HG02885 (cell line): ENCODE results near the gene SPATC1L.

ENCODE experiments used
- ATAC-seq: cut with Tn5 transposase; IDR thresholded peaks from one replicate; pipeline ENCODE4 v1.9.1; 2021; ENCODE audit warnings: mild to moderate bottlenecking; ENCODE audit not compliant: unreplicated experiment, poor library complexity

Gene SPATC1L

DNA sequence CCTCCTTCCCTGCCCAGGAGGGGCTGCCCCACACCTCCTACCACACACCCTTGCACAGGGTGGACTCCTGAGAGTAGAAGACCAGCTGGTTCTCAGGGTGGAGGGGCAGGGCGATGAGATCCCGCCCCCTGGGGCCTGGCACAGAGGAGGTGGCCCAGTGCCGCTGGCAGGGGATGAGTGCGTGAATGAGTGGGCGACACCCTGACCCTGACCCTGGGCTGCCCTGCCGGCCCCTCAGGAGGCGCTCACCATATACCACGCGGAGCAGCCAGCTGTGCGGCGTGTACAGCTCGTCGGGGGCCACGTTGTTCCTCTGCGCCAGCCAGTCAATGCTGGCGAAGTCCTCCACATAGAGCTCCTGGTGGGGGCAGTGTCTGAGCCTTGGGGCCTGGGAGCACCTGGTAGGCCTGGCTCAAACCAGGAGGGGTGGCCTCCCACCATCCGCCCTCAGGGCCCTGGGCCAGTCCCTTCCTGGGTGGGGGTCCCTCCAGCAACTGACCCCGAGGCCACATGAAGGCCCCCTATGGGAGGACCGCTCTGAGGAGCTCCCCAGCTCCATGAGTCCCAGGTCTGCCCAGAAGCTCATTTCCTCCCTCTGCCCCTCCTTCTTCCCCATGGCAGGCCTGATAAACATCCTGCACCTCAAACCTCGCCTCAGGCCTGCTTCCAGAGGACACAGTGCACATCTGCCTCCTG is 31.3 kb upstream of the SPATC1L start:
- ATAC-seq, result no peak

DNA sequence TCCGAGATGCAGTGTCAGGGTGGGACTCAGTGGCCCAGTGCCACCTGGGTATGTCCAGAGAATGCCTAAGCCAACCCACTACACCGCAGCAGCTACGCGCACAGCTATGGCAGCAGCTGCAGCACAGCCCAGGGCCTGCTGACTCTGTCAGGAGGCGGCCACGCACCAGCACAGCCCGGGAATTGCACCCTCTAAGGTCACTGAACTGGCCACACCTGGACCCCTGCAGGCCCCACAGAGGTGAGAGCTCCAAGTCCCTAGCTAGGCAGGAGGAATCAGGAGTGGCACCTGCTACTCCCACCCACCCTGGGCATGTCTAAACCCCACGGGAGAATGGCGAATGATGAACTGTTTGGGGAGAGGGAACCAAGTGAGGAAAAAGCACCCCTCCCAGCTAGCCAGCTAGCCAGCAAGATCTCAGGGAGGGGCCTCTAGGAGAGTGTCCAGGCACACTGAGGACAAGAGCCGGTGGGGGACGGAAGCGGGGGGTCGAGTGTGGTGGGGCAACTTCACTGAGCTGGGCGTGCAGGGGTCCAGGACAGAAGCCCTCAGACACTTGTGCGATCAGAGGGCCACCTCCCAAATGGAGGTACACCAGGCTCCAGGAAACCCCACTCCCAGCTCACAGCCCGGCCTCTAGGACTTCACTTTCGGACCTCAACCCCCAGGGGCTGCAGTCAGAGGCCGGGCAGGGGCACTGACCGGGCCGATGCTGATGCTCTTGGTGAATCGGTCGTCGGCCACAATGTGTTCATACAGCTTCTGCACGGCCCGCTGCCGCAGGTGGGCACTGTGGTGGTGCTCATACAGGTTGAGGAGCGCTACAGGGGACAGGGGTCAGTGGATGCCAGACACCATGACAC is 30.4 kb upstream of the SPATC1L start:
- no peak for ATAC-seq

DNA sequence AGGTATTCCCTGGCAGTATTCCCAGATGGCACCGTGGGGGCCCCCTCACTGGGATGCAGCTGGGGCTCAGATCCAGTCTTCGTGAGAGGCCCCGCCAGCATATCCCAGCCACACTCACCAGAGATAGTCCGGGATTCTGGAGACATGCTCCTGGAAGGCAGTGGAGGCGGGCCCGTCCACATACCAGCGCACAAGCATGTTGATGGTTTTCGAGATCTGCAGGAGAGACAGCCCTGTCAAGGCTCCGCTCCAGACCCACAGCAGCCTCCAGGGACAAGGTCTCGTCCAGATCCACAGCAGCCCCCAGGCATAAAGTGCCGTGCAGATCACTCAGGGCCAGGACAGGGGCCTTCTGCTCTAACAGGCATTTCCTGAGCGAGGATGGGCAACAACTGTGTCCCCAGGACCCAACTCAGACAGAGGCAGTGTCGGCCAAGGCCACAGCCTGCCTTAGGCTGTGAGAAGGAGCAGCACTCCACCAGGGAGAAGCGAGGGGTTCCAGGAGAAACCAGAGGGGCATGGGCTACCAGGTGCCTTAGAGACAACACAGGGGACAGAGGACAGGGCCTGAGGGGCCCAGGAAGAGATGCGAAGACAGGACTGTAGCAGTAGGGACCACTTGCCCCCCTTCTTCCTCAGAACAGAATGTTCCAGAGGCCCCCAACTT is 29.5 kb upstream of the SPATC1L start:
- no peak for ATAC-seq

- ATAC-seq, result no peak
These were observed 28.6 kb upstream of the SPATC1L start for GRCh38 chr21:46212721-46213484.

DNA sequence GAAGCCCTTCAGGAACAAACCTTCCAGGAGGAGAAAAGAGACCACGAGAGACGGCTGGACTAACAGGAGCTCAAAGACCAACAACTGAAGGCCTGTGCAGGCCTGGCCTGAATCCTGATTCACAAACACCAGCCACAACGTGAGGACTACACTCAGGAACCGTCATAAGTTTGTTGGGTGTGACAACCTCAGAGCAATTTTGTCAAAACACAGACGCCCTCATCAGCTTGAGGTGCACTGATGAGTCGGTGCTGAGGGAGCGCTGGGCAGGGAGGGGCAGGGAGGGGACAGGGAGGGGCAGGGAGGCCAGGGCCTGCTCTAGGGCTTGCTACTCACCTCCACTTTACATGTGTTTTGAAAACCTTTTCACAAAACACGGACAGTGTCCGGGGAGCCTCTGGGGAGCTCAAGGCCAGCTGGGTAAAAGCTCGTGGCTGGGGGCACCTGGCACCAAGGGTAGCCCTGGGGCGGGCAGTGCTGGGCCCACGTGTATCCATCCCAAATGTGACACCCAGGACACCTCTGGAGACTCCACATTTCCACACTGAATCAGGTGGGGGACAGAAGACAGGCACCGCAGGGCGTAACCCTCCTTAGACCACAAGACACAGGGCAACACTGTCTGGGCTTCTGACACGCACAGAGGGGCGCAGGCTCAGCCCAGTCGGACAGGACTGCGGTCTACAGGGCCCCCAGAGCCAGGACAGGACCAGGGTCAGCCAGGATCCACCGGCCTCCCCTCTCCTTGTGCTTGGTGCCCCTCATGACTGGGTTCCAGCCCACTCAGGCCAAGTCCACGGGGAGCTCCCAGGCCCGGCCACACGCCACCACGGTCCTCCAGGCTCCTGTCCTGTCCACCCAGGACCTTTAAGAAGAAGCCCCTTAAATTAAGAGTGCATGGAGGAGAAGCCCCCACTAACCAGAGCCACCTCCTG is 27.8 kb upstream of the SPATC1L start:
- ATAC-seq, result no peak

- no peak for ATAC-seq
These were observed 27.1 kb upstream of the SPATC1L start for GRCh38 chr21:46211376-46211775.

DNA sequence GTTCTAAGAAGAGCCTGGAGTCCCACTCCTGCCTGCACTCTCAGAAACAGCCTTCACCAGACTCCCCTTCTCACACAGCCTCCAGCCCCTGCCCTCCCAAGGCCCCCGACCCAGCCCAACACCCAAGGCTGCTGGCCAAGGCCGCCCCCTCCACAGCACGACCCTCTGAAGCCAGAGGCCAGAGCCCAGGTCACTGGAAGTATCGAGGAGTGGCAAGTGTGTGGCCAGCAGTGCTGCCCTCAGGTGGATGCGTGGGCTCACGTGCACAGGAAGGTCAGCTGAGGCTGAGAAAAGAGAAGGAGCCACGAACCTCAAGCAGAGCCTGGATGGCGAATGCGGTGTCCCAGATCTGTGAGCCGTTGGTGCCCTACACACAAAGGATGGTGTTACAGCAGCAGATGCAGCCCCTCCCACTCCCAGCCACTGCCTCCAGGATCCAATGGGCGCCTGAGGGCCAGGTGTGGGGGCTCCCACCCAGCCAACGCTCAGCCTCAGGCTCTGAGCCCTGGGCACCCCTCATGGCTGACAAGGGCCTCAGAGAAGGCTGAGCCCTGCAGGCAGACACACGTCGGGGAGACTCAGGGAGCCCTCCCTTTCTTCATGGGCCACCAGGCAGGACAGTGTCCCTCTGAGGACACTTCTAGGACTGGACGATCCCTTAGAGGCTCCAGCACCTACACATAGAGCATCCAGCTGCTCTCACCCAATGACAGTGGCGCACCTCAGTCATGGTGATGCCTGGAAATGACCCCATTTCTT is 26.3 kb upstream of the SPATC1L start:
- ATAC-seq, result no peak

DNA sequence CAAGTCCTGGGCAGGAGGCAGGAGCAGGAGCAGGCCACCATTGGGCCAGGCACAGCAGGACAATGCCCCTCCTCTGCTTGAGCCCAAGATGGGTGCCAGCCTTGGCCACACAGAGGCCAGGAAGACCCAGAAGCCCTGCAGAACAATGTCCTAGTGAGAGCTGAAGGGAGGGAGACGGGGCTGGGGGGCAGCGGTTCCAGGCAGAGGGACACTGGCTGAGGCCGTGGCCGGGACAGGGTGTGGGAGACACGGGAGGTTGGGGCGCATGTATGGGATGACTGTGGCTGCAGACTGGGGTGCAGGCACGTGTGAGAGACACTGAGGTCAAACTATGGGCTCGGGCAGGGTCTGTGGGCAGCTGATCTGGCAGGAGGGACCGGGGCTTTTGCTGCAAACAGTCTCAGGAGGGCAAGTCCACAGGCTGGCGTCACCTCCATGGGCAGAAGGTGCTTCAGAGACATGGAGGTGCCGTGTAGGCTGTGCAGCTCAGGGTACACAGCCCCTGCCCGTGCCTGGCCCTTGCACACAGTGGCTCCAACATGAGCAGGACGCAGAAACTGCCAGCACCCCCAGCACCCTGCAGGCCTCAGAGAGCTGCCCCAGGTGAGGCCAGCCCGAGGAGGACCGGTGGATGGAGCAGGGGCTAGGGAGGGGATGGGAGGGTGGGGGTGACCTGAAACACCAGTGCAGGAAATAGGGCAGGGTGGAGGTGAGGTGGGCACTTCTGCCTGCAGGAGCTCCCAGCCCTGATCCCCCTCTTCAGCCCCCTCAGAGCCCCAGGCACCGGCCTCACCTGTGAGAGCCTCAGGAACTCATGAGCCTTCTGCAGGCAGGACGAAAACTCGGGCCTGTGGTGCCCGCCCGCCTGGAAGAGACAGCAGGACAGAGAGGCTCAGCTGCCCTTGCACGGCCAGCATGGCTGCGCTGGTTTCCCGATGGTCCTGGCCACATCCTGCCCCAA is 24.8 kb upstream of the SPATC1L start:
- ATAC-seq, result no peak

DNA sequence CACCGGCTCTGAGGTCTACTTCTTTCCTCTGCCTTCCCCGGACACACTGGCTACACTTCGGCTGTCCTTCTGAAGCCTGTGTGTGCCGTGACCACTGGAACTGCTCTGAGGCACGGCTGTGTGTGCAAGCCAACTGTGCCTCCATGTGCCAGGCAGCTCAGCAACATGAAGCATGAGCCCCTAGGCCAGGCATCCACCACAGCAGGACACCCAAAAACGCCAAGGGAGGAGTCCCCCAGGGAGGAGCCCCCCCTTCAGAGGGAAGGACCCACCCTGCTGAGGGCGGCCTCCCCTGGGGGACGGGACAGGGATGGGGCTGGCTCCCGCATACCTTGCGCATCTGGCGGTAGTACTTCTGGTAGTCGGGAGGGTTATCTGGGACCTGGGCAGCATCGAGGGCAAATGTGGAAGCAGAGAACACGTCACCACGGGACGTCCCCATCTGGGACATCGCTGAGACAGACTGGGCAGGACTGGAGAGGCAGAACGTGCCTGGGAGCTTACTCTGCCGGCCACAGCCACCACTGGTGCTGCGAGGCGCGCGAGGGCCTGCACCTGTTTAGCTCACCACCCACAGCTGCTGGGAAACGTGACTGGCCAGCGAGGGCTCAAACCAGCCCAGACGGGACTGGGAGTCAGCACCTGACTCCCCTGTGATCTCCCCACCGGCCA is 23.8 kb upstream of the SPATC1L start:
- no peak for ATAC-seq

DNA sequence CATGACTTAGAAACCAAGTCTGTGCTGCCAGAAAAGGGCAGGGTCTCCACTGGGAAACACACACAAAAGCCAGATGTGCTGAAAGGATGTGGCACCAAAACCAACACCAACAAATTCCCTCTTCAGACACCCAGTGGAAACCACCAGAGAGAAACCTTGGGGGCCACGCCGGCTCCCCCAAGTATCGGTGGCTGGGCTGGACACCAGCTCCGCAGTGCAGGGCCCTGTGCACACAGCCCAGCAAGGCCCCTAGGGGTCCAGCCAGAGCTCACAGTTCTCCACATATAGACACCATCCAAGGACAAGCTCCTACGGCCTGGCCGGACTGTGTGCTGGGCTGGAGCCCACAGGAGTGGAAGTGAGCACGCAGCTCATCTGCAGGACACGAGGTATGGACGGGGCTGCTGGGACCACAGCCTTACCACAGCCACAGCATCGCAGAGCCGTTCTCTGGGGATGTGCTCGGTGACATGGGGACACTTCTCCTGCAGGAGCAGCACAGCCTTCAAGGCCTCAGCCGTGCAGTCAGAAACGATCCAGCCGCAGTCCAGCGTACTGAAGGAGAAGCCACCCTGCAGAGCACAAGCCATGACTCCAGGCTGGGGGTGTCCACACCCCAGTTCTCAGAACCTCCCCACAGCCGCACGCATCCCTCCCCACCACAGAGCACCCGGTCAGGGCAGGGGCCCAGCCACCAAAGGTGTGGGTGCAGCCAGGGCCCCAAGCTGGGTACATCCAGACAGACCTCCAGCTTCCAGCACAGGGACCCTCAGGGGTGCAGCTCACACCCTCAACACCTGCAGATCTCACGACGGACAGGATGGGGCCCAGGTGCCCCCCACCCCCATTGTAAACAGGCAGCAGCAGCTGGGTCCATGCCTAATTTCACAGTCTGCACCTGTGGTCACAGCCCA is 23.0 kb upstream of the SPATC1L start:
- no peak for ATAC-seq

GRCh38 chr21:46206163-46207005 is 22.1 kb upstream of the SPATC1L start:
- ATAC-seq, result no peak

GRCh38 chr21:46205766-46206162 is 21.5 kb upstream of the SPATC1L start:
- no peak for ATAC-seq

DNA sequence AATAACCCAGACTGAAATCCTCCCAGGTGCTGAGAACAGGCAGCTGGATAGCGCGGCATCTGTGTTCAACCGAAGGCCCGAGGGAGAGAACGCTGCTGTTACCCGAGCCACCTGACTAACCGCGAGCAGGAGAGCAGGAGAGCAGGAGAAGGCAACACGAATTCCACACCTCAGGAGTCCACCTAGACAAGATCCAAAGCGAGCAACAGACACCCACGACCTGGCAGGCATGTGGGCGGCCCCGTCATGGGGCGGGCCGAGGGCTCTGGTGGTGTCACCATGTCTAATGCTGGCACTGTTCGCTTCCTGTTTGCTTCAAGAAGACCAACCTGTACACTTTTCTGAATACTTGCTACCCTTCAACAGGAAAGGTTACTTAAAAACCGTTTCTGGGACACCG is 20.9 kb upstream of the SPATC1L start:
- no peak for ATAC-seq

GRCh38 chr21:46203203-46203600 is 18.9 kb upstream of the SPATC1L start:
- no peak for ATAC-seq

- no peak for ATAC-seq
These were observed 18.4 kb upstream of the SPATC1L start for GRCh38 chr21:46202592-46203202.
